H1 (cell line): ENCODE measurements around the gene ASGR1.

Experiments
- CBX5 ChIP-seq: fragments of 300-800, 300-1000 bp; sonication (generic); IDR thresholded peaks from 2 replicates; pipeline ENCODE4 v1.7.1; 2016; ENCODE audit warnings: antibody characterized with exemption, low read length, low read depth
- CEBPB ChIP-seq: IDR thresholded peaks from 2 replicates; pipeline ENCODE4 v1.6.1; 2012; ENCODE audit warnings: low read depth, low read length
- CREB1 ChIP-seq: IDR thresholded peaks from 2 replicates; pipeline ENCODE4 v1.6.1; 2012; ENCODE audit warnings: inconsistent platforms
- EZH2 ChIP-seq: fragments of 200-600 bp; sonication (generic); IDR thresholded peaks from 2 replicates; pipeline ENCODE4 v1.7.1; 2012; ENCODE audit warnings: low read depth, mild to moderate bottlenecking, moderate library complexity, low read length, inconsistent platforms; ENCODE audit not compliant: severe bottlenecking
- FOSL1 ChIP-seq: IDR thresholded peaks from 2 replicates; pipeline ENCODE4 v1.6.1; 2011; ENCODE audit warnings: mild to moderate bottlenecking, low read depth, low read length, moderate library complexity; ENCODE audit not compliant: insufficient read depth
- KDM1A ChIP-seq: fragments of 200-600, 300-600 bp; sonication (generic); IDR thresholded peaks from 2 replicates; pipeline ENCODE4 v1.7.1; 2016; ENCODE audit warnings: mild to moderate bottlenecking, low read length, borderline replicate concordance
- POLR2A ChIP-seq, 2 experiments: IDR thresholded peaks; 1 replicate in 1 of 2; 2 replicates in 1 of 2; pipeline ENCODE4 v1.6.1; 2011; ENCODE audit warnings: low read depth in 2 of 2, low read length in 2 of 2, mild to moderate bottlenecking in 2 of 2; ENCODE audit errors: control extremely low read depth in 1 of 2
- POLR2AphosphoS5 ChIP-seq: IDR thresholded peaks from 2 replicates; pipeline ENCODE4 v1.6.1; 2011; ENCODE audit warnings: low read depth, low read length
- RBBP5 ChIP-seq: IDR thresholded peaks from 2 replicates; pipeline ENCODE4 v1.7.1; 2012; ENCODE audit warnings: low read depth, mild to moderate bottlenecking, inconsistent platforms, low read length, moderate library complexity, borderline replicate concordance
- TAF1 ChIP-seq: IDR thresholded peaks from 2 replicates; pipeline ENCODE4 v1.6.1; 2011; ENCODE audit warnings: mild to moderate bottlenecking, low read depth, low read length
- TF ChIP-seq, protein P1 (sequence below), 3 experiments: IDR thresholded peaks; 1 replicate in 2 of 3; 2 replicates in 1 of 3; pipeline versions ENCODE4 v1.5.1 to v1.6.1; 2011; ENCODE audit warnings: low read length in 3 of 3, mild to moderate bottlenecking in 3 of 3, inconsistent platforms in 2 of 3, low read depth in 1 of 3, moderate library complexity in 1 of 3; ENCODE audit not compliant: insufficient read depth in 1 of 3; ENCODE audit errors: control extremely low read depth in 1 of 3
- TF ChIP-seq, protein P2 (sequence below): IDR thresholded peaks from 2 replicates; pipeline ENCODE4 v1.6.1; 2011; ENCODE audit warnings: low read length, improper control_type of control experiment
- TF ChIP-seq, protein P3 (sequence below): IDR thresholded peaks from 2 replicates; pipeline ENCODE4 v1.6.1; 2012; ENCODE audit warnings: inconsistent platforms

GRCh38 chr17:7224110-7224509 is 44.9 kb upstream of the ASGR1 start:
- TF ChIP-seq, protein P1, sequence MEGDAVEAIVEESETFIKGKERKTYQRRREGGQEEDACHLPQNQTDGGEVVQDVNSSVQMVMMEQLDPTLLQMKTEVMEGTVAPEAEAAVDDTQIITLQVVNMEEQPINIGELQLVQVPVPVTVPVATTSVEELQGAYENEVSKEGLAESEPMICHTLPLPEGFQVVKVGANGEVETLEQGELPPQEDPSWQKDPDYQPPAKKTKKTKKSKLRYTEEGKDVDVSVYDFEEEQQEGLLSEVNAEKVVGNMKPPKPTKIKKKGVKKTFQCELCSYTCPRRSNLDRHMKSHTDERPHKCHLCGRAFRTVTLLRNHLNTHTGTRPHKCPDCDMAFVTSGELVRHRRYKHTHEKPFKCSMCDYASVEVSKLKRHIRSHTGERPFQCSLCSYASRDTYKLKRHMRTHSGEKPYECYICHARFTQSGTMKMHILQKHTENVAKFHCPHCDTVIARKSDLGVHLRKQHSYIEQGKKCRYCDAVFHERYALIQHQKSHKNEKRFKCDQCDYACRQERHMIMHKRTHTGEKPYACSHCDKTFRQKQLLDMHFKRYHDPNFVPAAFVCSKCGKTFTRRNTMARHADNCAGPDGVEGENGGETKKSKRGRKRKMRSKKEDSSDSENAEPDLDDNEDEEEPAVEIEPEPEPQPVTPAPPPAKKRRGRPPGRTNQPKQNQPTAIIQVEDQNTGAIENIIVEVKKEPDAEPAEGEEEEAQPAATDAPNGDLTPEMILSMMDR (IDR thresholded peaks at IDR 0.05; ENCODE audit: control extremely low read depth in 1 of 3, insufficient read depth in 1 of 3, low read depth in 1 of 3, low read length in 3 of 3): no peak
- TF ChIP-seq CEBPB (no peak), CBX5 (no peak), CREB1 (no peak), KDM1A (no peak), FOSL1 (no peak), POLR2A (IDR thresholded peaks at IDR 0.05; ENCODE audit: control extremely low read depth in 1 of 2, low read depth in 2 of 2, low read length in 2 of 2) (no peak), RBBP5 (no peak), EZH2 (no peak), POLR2AphosphoS5 (no peak; the same call in 1 of the 2 replicates), TAF1 (no peak)
- TF ChIP-seq, protein P2, sequence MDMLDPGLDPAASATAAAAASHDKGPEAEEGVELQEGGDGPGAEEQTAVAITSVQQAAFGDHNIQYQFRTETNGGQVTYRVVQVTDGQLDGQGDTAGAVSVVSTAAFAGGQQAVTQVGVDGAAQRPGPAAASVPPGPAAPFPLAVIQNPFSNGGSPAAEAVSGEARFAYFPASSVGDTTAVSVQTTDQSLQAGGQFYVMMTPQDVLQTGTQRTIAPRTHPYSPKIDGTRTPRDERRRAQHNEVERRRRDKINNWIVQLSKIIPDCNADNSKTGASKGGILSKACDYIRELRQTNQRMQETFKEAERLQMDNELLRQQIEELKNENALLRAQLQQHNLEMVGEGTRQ: no peak
- TF ChIP-seq, protein P3, sequence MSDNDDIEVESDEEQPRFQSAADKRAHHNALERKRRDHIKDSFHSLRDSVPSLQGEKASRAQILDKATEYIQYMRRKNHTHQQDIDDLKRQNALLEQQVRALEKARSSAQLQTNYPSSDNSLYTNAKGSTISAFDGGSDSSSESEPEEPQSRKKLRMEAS: no peak
